Gastroesophageal sphincter (tissue), 4 donors: ENCODE measurements around the gene TOMM7. TPM values are rescaled to one million over a fixed set of nuclear protein-coding genes. Genes with fewer than 3 reads are reported as not detected.
A peak's percentile ranks its signal among the peaks of the same experiment; 100 is the strongest.

Experiments
- ATAC-seq: fragments of 150-250 bp; one replicate; pipeline ENCODE4 v1.9.1; 2016; ENCODE audit warnings: mild to moderate bottlenecking, moderate library complexity
- H3K27ac ChIP-seq, 4 donors: fragments of 200-600 bp; sonication (generic) in 3 of 4; 1 replicate in 3 of 4; 2 replicates in 1 of 4; pipeline ENCODE4 v1.5.1; 2016 to 2019
- H3K27me3 ChIP-seq: fragments of 200-600 bp; sonication (generic); one replicate; pipeline ENCODE4 v1.5.1; 2019
- H3K36me3 ChIP-seq, 2 donors: fragments of 200-600 bp; sonication (generic); one replicate each; pipeline ENCODE4 v1.5.1; 2019; ENCODE audit warnings: control low read depth in 1 of 2
- H3K4me1 ChIP-seq, 3 donors: fragments of 200-600 bp; sonication (generic); 1 replicate in 2 of 3; 2 replicates in 1 of 3; pipeline ENCODE4 v1.5.1; 2016 to 2019; ENCODE audit warnings: control low read depth in 2 of 3
- H3K4me3 ChIP-seq, 2 donors: fragments of 200-600 bp; sonication (generic); one replicate each; pipeline ENCODE4 v1.5.1; 2019; ENCODE audit warnings: mild to moderate bottlenecking in 1 of 2, moderate library complexity in 1 of 2
- H3K9me3 ChIP-seq, 3 donors: fragments of 200-600 bp; sonication (generic); one replicate each; pipeline ENCODE4 v1.5.1; 2017 to 2019; ENCODE audit warnings: control low read depth in 2 of 3
- EP300 ChIP-seq: sonication (generic); formaldehyde crosslinking; IDR thresholded peaks from one replicate; pipeline ENCODE4 v1.6.1; 2017; ENCODE audit warnings: antibody characterized with exemption, mild to moderate bottlenecking
- POLR2A ChIP-seq, 2 donors: fragments of 450-650 bp; IDR thresholded peaks; one replicate each; pipeline ENCODE4 v1.6.1; 2017; ENCODE audit warnings: antibody characterized with exemption in 2 of 2, mild to moderate bottlenecking in 2 of 2, moderate library complexity in 1 of 2
- POLR2AphosphoS5 ChIP-seq: sonication (generic); formaldehyde crosslinking; IDR thresholded peaks from one replicate; pipeline ENCODE4 v1.6.1; 2017; ENCODE audit warnings: antibody characterized with exemption
- WGBS, 2 donors: methylation state at CpG; one replicate each; pipeline ENCODE4 v1.1.5; 2018; ENCODE audit warnings: low coverage in 1 of 2; 5-methylcytosine and 5-hydroxymethylcytosine counted together
- total RNA-seq, 4 donors: library from RNA; depleted of rRNA; stranded (reverse); fragments of >200 nt; gene quantifications; one replicate each; pipeline ENCODE4 v1.1.0, GENCODE V29; 2016
- TF ChIP-seq, protein P1 (sequence below), 4 experiments: fragments of 200-600 bp in 2 of 4; fragments of 450-650 bp in 2 of 4; sonication (generic) in 1 of 4; IDR thresholded peaks; one replicate each; pipeline ENCODE4 v1.5.1; 2017 to 2019; ENCODE audit warnings: antibody characterized with exemption in 4 of 4, mild to moderate bottlenecking in 2 of 4, moderate library complexity in 2 of 4

TOMM7 gene
- total RNA-seq, 4 donors from 2014 or later: 121 to 340 (median 231) TPM

DNA sequence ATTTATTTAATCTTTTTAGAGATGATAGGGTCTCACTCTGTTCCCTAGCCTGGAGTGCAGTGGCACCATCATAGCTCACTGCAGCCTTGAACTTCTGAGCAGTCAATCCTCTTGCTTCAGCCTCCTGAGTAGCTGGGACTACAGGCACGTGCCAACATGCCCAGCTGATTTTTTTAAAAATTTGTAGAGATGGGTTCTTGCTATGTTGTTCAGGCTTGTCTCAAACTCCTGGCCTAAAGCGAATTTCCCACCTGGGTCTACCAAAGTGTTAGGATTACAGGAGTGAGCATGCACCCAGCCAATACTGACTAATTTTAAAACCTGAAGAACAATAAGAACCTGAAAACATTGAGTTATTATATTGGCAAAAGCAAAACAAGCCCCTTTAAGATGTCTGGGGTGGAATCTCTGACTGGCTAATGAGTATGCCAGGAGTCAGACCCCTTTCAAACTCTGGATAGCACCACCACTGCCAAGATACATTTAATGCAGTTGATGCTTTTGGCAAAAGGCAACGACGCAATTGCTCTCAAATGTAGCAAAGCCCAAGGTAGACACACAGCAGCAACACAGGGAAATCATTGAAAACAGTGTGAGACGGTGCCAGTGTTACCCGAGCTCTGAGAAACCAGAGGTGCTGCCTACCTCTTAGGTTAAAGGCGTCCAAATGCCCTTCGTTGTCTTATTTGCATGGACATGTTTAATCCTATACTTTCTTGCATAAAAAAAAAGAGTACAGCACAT, 40.7 kb upstream of the TOMM7 start:
- Histone ChIP-seq H3K27ac (peak overlapping the region in 1 of 4 donors; percentile 19), H3K4me3 (no peak overlapping the region), H3K36me3 (peaks cover 0 to 6% of the 10 kb centered on the region in 2 donors), H3K27me3 (no peaks in the 10 kb centered on the region), H3K4me1 (peaks cover 0 to 56% (median 38%) of the 10 kb centered on the region in 3 donors), H3K9me3 (no peaks in the 10 kb centered on the region)
- ATAC-seq: no peak
- 93 to 96% methylated on average over 4 to 7 of the region's 8 CpGs for WGBS, 2 donors
- TF ChIP-seq POLR2A (IDR thresholded peaks at IDR 0.05) (no peak), POLR2AphosphoS5 (no peak), EP300 (no peak)
- TF ChIP-seq, protein P1, sequence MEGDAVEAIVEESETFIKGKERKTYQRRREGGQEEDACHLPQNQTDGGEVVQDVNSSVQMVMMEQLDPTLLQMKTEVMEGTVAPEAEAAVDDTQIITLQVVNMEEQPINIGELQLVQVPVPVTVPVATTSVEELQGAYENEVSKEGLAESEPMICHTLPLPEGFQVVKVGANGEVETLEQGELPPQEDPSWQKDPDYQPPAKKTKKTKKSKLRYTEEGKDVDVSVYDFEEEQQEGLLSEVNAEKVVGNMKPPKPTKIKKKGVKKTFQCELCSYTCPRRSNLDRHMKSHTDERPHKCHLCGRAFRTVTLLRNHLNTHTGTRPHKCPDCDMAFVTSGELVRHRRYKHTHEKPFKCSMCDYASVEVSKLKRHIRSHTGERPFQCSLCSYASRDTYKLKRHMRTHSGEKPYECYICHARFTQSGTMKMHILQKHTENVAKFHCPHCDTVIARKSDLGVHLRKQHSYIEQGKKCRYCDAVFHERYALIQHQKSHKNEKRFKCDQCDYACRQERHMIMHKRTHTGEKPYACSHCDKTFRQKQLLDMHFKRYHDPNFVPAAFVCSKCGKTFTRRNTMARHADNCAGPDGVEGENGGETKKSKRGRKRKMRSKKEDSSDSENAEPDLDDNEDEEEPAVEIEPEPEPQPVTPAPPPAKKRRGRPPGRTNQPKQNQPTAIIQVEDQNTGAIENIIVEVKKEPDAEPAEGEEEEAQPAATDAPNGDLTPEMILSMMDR (IDR thresholded peaks at IDR 0.05): no peak

DNA sequence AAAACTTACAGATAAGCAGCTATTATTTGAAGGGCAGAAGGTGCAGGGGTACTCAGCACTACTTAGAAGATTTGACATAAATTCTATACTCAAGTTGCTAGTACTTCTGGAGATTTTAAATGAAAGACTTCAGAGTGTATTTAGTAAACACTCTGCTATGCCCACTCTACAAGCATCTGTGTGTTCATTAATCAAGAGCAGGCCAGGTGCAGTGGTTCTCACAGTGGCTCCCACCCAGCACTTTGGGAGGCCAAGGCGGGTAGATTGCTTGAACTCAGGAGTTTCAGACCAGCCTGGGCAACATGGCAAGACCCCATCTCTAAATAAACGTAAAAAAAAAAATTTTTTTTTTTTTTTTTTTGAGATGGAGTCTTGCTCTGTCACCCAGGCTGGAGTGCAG, 38.9 kb upstream of the TOMM7 start:
- H3K4me1 ChIP-seq: peaks cover 0 to 66% (median 36%) of the 10 kb centered on the region in 3 donors
- H3K9me3 ChIP-seq: no peaks in the 10 kb centered on the region
- no peak overlapping the region for H3K4me3 ChIP-seq
- 75 to 100% methylated on average over 1 to 2 of the region's 2 CpGs for WGBS, 2 donors
- TF ChIP-seq, protein P1 (IDR thresholded peaks at IDR 0.05): no peak
- TF ChIP-seq POLR2A (IDR thresholded peaks at IDR 0.05) (no peak), EP300 (no peak), POLR2AphosphoS5 (no peak)
- ATAC-seq: no peak
- H3K27ac ChIP-seq: peak overlapping the region in 2 of 4 donors; percentile 84 to 95
- no peaks in the 10 kb centered on the region for H3K27me3 ChIP-seq
- peaks cover 0 to 12% of the 10 kb centered on the region in 2 donors for H3K36me3 ChIP-seq

DNA sequence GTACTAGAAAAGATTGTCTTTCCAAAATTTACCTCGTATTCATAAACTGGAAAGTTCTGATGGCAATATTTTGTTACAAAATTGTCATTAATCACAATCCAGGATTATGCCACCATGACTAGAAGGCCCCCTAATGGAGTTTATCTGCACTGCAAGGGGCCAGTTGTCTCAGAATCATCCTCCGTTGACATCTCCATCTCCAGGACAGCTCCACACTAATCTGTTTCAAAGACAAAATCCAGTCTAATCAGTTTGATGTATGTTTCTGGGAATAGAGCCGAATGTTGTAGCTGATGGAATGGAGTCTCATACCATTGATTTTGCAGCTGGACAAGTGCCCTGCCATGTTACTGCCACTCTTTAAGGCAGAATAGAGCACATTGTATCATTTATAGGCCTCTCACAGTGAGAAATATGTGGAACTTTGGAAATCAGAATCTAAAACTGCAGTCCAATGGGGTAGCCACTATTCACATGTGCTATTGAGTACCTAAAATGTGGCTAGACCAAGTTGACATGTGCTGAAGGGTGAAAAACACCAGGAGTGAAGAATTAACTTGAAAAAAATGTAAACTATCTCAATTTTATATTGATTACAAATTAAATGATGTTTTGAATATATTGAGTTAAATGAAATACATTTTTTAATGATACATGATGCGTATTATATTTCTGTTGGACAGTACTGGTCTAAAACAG, 38.3 kb upstream of the TOMM7 start:
- Histone ChIP-seq H3K4me1 (peaks cover 0 to 67% (median 31%) of the 10 kb centered on the region in 3 donors), H3K36me3 (peaks cover 0 to 12% of the 10 kb centered on the region in 2 donors), H3K4me3 (no peak overlapping the region), H3K9me3 (no peaks in the 10 kb centered on the region), H3K27ac (peak overlapping the region in 3 of 4 donors; percentile 84 to 98 (median 95)), H3K27me3 (no peaks in the 10 kb centered on the region)
- ATAC-seq: no peak
- WGBS, 2 donors: 58 to 78% methylated on average over 3 of the region's 4 CpGs
- TF ChIP-seq, protein P1 (IDR thresholded peaks at IDR 0.05): peak; percentile 22 to 60 (median 53)
- peak; percentile 2 for TF ChIP-seq POLR2AphosphoS5
- no peak for TF ChIP-seq EP300

DNA sequence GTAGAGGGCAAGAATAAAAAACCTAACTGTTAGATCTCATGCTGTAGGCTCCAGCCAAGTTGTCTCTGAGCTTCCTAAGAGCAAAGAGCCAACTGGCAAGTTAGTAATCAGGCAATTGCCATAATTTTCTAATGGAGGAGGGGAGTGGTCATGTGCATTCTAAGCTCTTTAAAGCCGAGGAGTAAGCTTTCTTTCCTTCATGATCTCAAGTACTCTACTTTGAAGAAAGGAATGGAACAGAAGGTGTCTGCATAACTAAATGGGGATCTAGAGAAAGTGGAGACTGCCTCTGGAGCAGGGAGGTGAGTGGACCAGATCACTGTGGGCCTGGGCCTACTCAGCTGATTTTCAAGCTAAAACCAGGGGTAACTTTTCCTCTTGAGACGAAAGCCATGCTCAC, 37.7 kb upstream of the TOMM7 start:
- H3K27me3 ChIP-seq: no peaks in the 10 kb centered on the region

More for the DNA sequence above, 37.7 kb upstream of the TOMM7 start:
- Histone ChIP-seq H3K36me3 (peaks cover 0 to 12% of the 10 kb centered on the region in 2 donors), H3K4me1 (peaks cover 0 to 69% (median 29%) of the 10 kb centered on the region in 3 donors), H3K9me3 (no peaks in the 10 kb centered on the region), H3K27ac (peak overlapping the region; percentile 55 to 98 (median 90)), H3K4me3 (no peak overlapping the region)
- 62 to 67% methylated on average over 2 of the region's 2 CpGs for WGBS, 2 donors
- no peak for ATAC-seq
- TF ChIP-seq EP300 (no peak), POLR2A (IDR thresholded peaks at IDR 0.05) (no peak), POLR2AphosphoS5 (no peak)
- TF ChIP-seq, protein P1 (IDR thresholded peaks at IDR 0.05): no peak
